HG02938 (cell line): ENCODE results near the gene LSP1.
A peak's percentile ranks its signal among the peaks of the same experiment; 100 is the strongest.
"Not testable (repeated sequence)": the region's sequence is repeated elsewhere in the genome, so short reads cannot be mapped to it uniquely, and the experiment has no call there.

Source experiments
- ATAC-seq: cut with Tn5 transposase; IDR thresholded peaks from one replicate; pipeline ENCODE4 v1.9.1; 2021; ENCODE audit warnings: mild to moderate bottlenecking, moderate library complexity; ENCODE audit not compliant: unreplicated experiment

The LSP1 gene

GRCh38 chr11:1852877-1853276, at the start of gene LSP1:
Gene LSP1, plus strand, starts transcription at chr11:1853084. Its CDS starts 61 bp downstream, at chr11:1853145.
- peak; percentile 42 for ATAC-seq

GRCh38 chr11:1803246-1803645, 49.6 kb upstream of the LSP1 start:
- no peak for ATAC-seq

- ATAC-seq: not testable (repeated sequence)
Measured at GRCh38 chr11:1803835-1804519, 48.9 kb upstream of the LSP1 start.

GRCh38 chr11:1805525-1805924, 47.4 kb upstream of the LSP1 start:
- ATAC-seq: no peak

- no peak for ATAC-seq
Measured at GRCh38 chr11:1807264-1807995, 45.5 kb upstream of the LSP1 start.

GRCh38 chr11:1810761-1811160, 42.1 kb upstream of the LSP1 start:
- no peak for ATAC-seq

- ATAC-seq: no peak
Measured at GRCh38 chr11:1812274-1812673, 40.6 kb upstream of the LSP1 start.

- no peak for ATAC-seq
Measured at GRCh38 chr11:1812801-1813200, 40.1 kb upstream of the LSP1 start.

GRCh38 chr11:1813356-1813755, 39.5 kb upstream of the LSP1 start:
- ATAC-seq: not testable (repeated sequence)

- no peak for ATAC-seq
Measured at GRCh38 chr11:1814691-1815090, 38.2 kb upstream of the LSP1 start.

- ATAC-seq: no peak
Measured at GRCh38 chr11:1815311-1815710, 37.6 kb upstream of the LSP1 start.

GRCh38 chr11:1815751-1816150, 37.1 kb upstream of the LSP1 start:
- no peak for ATAC-seq

GRCh38 chr11:1817000-1817399, 35.9 kb upstream of the LSP1 start:
- no peak for ATAC-seq

GRCh38 chr11:1817511-1817910, 35.4 kb upstream of the LSP1 start:
- no peak for ATAC-seq

GRCh38 chr11:1819074-1819473, 33.8 kb upstream of the LSP1 start:
- ATAC-seq: no peak

GRCh38 chr11:1820463-1821325, 32.2 kb upstream of the LSP1 start:
- no peak for ATAC-seq

GRCh38 chr11:1821562-1821961, 31.3 kb upstream of the LSP1 start:
- no peak for ATAC-seq

- no peak for ATAC-seq
Measured at GRCh38 chr11:1822648-1823375, 30.1 kb upstream of the LSP1 start.

GRCh38 chr11:1823376-1824220, 29.3 kb upstream of the LSP1 start:
- ATAC-seq: no peak
